Esophagus mucosa (tissue), 1 donor: ENCODE results near the gene AACS. TPM values are rescaled to one million over a fixed set of nuclear protein-coding genes. Genes with fewer than 3 reads are reported as not detected.
"Not testable (repeated sequence)": the region's sequence is repeated elsewhere in the genome, so short reads cannot be mapped to it uniquely, and the experiment has no call there.

Experiments
- ATAC-seq: fragments of 200-7000 bp; cut with Tn5 transposase; one replicate; pipeline ENCODE4 v1.9.1; 2020
- total RNA-seq: library from RNA; stranded (reverse); gene quantifications from one replicate; pipeline ENCODE4 v1.2.4, GENCODE V29; 2023
- donor health status: DM: yes; HTN: yes; CAD: no.

The AACS gene, protein sequence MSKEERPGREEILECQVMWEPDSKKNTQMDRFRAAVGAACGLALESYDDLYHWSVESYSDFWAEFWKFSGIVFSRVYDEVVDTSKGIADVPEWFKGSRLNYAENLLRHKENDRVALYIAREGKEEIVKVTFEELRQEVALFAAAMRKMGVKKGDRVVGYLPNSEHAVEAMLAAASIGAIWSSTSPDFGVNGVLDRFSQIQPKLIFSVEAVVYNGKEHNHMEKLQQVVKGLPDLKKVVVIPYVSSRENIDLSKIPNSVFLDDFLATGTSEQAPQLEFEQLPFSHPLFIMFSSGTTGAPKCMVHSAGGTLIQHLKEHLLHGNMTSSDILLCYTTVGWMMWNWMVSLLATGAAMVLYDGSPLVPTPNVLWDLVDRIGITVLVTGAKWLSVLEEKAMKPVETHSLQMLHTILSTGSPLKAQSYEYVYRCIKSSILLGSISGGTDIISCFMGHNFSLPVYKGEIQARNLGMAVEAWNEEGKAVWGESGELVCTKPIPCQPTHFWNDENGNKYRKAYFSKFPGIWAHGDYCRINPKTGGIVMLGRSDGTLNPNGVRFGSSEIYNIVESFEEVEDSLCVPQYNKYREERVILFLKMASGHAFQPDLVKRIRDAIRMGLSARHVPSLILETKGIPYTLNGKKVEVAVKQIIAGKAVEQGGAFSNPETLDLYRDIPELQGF
- 51.8 TPM for total RNA-seq

GRCh38 chr12:125065021-125065918 is at the start of gene AACS:
Gene AACS, plus strand, starts transcription at chr12:125065435. Its CDS starts 150 bp downstream, at chr12:125065585.
- ATAC-seq, result peak; percentile 96

GRCh38 chr12:125015680-125016310 is 49.4 kb upstream of the AACS start:
- no peak for ATAC-seq

- ATAC-seq, result no peak
Measured at GRCh38 chr12:125017801-125018200, 47.4 kb upstream of the AACS start.

- ATAC-seq, result no peak
Measured at GRCh38 chr12:125018356-125018755, 46.9 kb upstream of the AACS start.

GRCh38 chr12:125021096-125021495 is 44.1 kb upstream of the AACS start:
- ATAC-seq, result no peak

DNA sequence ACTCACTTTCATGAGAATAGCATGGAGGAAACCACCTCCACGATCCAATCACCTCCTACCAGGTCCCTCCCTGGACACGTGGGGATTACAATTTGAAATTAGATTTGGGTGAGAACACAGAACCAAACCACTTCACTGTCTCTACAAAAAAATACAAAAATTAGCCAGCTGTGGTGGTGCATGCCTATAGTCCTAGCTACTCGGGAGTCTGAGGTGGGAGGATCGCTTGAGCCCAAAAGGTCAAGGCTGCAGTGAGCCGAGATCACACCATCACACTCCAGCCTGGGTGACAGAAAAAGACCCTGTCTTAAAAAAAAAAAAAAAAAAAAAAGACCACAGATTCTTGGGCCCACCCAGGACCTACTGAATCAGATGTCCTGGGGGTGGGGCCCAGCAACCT is 43.5 kb upstream of the AACS start:
- no peak for ATAC-seq

- ATAC-seq, result no peak
Measured at GRCh38 chr12:125023065-125023464, 42.2 kb upstream of the AACS start.

GRCh38 chr12:125024949-125025563 is 40.2 kb upstream of the AACS start:
- no peak for ATAC-seq

- no peak for ATAC-seq
Measured at GRCh38 chr12:125025606-125026235, 39.5 kb upstream of the AACS start.

GRCh38 chr12:125028106-125028505 is 37.1 kb upstream of the AACS start:
- ATAC-seq, result no peak

DNA sequence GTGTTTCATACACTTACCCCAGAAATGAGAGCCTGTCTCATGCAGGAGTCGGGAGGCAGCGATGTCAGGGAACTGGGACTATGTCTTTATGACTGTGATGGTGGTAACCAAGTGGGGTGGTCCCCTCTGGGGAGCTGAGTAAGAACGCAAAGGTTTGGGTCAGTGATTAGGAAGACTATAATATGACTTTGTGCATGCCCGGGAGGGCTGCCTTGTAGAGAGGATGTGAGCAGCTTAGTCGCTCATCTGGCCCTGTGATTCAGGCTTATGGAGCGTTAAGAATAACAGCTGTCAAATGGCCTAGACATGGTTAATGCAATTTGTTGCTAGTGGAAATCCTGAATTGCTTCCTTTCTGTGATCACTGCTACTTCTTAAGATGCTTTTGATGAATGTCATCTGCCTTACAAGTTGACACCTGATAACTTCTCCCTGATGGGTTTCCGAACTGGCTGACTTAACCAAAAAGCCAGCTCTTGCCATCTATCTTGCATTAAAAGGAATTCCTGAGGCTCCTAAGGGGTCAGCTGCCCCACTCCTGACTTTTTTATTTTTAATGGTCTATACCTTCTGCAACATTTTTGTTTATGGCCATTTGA is 35.4 kb upstream of the AACS start:
- no peak for ATAC-seq

- not testable (repeated sequence) for ATAC-seq
Measured at GRCh38 chr12:125031471-125031870, 33.8 kb upstream of the AACS start.

- no peak for ATAC-seq
Measured at GRCh38 chr12:125032466-125033152, 32.6 kb upstream of the AACS start.

GRCh38 chr12:125033288-125033687 is 31.9 kb upstream of the AACS start:
- ATAC-seq, result no peak

GRCh38 chr12:125038976-125039625 is 26.1 kb upstream of the AACS start:
- ATAC-seq, result no peak

DNA sequence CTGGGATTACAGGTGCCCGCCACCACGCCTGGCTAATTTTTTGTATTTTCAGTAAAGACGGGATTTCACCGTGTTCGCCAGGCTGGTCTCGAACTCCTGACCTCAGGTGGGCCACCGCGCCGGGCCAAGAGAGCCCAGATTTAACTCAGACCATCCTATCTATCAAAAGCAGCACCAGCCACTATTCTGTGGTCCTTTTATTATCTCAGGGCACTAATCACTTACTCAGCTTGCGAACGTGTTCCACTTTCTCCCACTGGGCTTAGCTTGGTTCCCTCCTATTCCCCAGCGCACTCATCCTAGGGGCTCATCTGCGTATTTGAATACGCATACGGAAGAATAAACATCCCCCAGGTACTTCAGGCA is 16.2 kb upstream of the AACS start:
- no peak for ATAC-seq

- ATAC-seq, result no peak
Measured at GRCh38 chr12:125050446-125050845, 14.8 kb upstream of the AACS start.

GRCh38 chr12:125050868-125051267 is 14.4 kb upstream of the AACS start:
- no peak for ATAC-seq

- ATAC-seq, result no peak
Measured at GRCh38 chr12:125053821-125054220, 11.4 kb upstream of the AACS start.

GRCh38 chr12:125055591-125055990 is 9.6 kb upstream of the AACS start:
- no peak for ATAC-seq
